Loucy (cell line): ENCODE measurements around the gene HIPK1.

Source experiments
- H2AFZ ChIP-seq: fragments of 200-600 bp; sonication (generic); 2 replicates; pipeline ENCODE4 v1.6.0; 2016; ENCODE audit warnings: antibody characterized with exemption, mild to moderate bottlenecking, low read length, moderate library complexity
- H3F3A ChIP-seq: fragments of 200-600 bp; 2 replicates; pipeline ENCODE4 v1.6.0; 2016; ENCODE audit warnings: antibody characterized with exemption, low read depth, mild to moderate bottlenecking
- H3K27me3 ChIP-seq: fragments of 200-600 bp; sonication (generic); 2 replicates; pipeline ENCODE4 v1.6.1; 2014; ENCODE audit warnings: low read length, mild to moderate bottlenecking; ENCODE audit not compliant: insufficient read depth, poor library complexity, severe bottlenecking
- H3K36me3 ChIP-seq: fragments of 200-600 bp; sonication (generic); 2 replicates; pipeline ENCODE4 v1.6.1; 2016; ENCODE audit warnings: low read length; ENCODE audit not compliant: insufficient read depth
- H3K4me1 ChIP-seq: fragments of 200-600 bp; sonication (generic); 2 replicates; pipeline ENCODE4 v1.5.1; 2014; ENCODE audit warnings: low read length, mild to moderate bottlenecking; ENCODE audit not compliant: insufficient read depth, poor library complexity, severe bottlenecking
- H3K4me2 ChIP-seq: fragments of 200-600 bp; sonication (generic); 2 replicates; pipeline ENCODE4 v1.6.0; 2014; ENCODE audit warnings: antibody characterized with exemption, low read length, low read depth, mild to moderate bottlenecking; ENCODE audit not compliant: poor library complexity, severe bottlenecking
- H3K4me3 ChIP-seq: fragments of 200-600 bp; sonication (generic); 2 replicates; pipeline ENCODE4 v1.5.1; 2014; ENCODE audit warnings: low read length, mild to moderate bottlenecking, mixed read lengths; ENCODE audit not compliant: poor library complexity, severe bottlenecking
- H3K79me2 ChIP-seq: fragments of 200-600 bp; sonication (generic); 2 replicates; pipeline ENCODE4 v1.6.1; 2014; ENCODE audit warnings: low read length; ENCODE audit not compliant: insufficient read depth
- H3K9ac ChIP-seq: fragments of 200-600 bp; sonication (generic); 2 replicates; pipeline ENCODE4 v1.6.0; 2014; ENCODE audit warnings: mild to moderate bottlenecking, low read depth, low read length, moderate library complexity; ENCODE audit not compliant: poor library complexity, severe bottlenecking
- H3K9me2 ChIP-seq: fragments of 200-600 bp; sonication (generic); replicated peaks from 2 replicates; pipeline ENCODE4 v1.6.1; 2016; ENCODE audit warnings: low read depth, low read length, mixed read lengths
- H3K9me3 ChIP-seq: fragments of 200-600 bp; sonication (generic); 2 replicates; pipeline ENCODE4 v1.6.1; 2014; ENCODE audit warnings: mild to moderate bottlenecking, antibody characterized with exemption, low read length, low read depth; ENCODE audit not compliant: insufficient read depth
- H4K20me1 ChIP-seq: fragments of 200-600 bp; sonication (generic); 2 replicates; pipeline ENCODE4 v1.6.0; 2014; ENCODE audit warnings: antibody characterized with exemption, low read length, mild to moderate bottlenecking; ENCODE audit not compliant: insufficient read depth, poor library complexity, severe bottlenecking
- EZH2phosphoT487 ChIP-seq: fragments of 200-600 bp; IDR thresholded peaks from 2 replicates; pipeline ENCODE4 v1.6.1; 2018; ENCODE audit warnings: antibody characterized with exemption, mild to moderate bottlenecking, moderate library complexity, borderline replicate concordance
- TF ChIP-seq, protein P1 (sequence below): fragments of 200-600 bp; sonication (generic); conservative IDR thresholded peaks from 2 replicates; pipeline ENCODE4 v1.5.1; 2014; ENCODE audit warnings: mild to moderate bottlenecking, antibody characterized with exemption, low read length

Gene HIPK1

DNA sequence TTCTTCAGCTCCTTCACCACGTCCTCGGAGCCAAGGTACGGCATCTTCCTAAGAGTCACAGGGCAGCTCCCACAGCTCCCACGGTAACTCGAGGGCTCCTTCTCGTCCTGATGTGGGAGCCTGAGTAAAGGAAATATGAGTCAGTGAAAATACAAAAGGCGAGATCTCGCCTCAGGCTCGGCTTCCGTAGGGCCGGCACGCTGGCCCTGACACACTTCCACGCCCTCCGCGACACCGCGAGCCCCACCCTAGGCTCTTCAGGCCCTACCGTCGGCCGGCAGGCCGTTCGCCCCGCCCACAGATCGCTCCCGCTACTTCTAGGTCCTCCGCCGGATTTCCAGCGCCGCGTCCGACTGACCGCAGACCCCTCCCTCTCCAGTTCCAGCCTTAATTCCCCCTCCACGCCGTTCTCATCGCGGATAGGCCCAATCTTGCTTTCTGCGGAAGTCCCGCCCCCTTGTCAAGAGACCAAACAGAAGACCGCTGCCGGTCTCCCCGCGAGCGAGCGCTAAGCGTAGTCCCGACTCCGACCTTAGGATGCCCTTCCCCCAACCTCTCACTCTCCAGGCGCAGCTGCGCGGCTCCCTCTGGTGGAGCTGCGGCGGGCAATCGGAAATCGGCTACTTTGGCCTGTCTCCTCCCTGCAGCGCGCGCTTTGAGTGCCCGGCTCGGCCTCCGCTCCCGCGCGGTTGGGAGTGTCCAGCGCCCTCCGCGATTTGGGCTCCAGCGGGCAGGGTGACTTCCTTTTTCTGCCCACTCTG lies 24.3 kb upstream of the HIPK1 start, which contains the start of the genes AP4B1 and DCLRE1B:
Gene AP4B1, minus strand, starts transcription at position 126 of the 761 bp plus-strand sequence. Its CDS starts 82 bp downstream, at position 44.
Gene DCLRE1B, plus strand, starts transcription at position 653 of the 761 bp plus-strand sequence. CDS start 261 bp downstream, outside the sequence.
- Histone ChIP-seq H3K9ac (peak within 1 kb of the TSS; percentile 90), H3K4me3 (peak within 1 kb of the TSS; percentile 91), H4K20me1 (peaks cover 2% of the 10 kb centered on the region), H3K9me2 (no peaks in the 10 kb centered on the region), H3K36me3 (no peaks in the 10 kb centered on the region; the same call in 1 of the 2 replicates), H3K4me1 (peaks cover 49% of the 10 kb centered on the region), H3K4me2 (peak within 1 kb of the TSS; percentile 94), H2AFZ (peak within 1 kb of the TSS; percentile 95), H3K79me2 (peaks cover 73% of the 10 kb centered on the region), H3F3A (no peaks in the 10 kb centered on the region), H3K27me3 (no peaks in the 10 kb centered on the region), H3K9me3 (no peaks in the 10 kb centered on the region)
- TF ChIP-seq, protein P1, sequence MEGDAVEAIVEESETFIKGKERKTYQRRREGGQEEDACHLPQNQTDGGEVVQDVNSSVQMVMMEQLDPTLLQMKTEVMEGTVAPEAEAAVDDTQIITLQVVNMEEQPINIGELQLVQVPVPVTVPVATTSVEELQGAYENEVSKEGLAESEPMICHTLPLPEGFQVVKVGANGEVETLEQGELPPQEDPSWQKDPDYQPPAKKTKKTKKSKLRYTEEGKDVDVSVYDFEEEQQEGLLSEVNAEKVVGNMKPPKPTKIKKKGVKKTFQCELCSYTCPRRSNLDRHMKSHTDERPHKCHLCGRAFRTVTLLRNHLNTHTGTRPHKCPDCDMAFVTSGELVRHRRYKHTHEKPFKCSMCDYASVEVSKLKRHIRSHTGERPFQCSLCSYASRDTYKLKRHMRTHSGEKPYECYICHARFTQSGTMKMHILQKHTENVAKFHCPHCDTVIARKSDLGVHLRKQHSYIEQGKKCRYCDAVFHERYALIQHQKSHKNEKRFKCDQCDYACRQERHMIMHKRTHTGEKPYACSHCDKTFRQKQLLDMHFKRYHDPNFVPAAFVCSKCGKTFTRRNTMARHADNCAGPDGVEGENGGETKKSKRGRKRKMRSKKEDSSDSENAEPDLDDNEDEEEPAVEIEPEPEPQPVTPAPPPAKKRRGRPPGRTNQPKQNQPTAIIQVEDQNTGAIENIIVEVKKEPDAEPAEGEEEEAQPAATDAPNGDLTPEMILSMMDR: peak; percentile 50
- no peak for TF ChIP-seq EZH2phosphoT487

DNA sequence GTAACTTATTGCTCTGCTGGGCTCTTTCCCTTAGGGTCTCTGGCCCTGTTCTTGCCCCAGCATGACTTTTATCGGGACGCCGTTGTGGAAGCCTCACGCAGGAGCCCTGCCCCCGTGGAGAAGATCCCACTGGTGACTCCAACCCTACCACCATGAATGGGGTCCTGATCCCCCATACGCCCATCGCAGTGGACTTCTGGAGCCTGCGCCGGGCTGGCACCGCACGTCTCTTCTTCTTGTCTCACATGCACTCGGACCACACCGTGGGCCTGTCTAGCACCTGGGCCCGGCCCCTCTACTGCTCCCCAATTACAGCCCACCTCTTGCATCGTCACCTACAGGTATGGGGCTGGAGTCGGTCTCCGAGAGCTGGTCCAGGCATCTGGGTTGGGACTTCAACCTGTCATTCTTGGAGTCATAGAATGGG lies 23.7 kb upstream of the HIPK1 start:
- H3K79me2 ChIP-seq: peaks cover 79% of the 10 kb centered on the region
- H3K9me2 ChIP-seq: no peaks in the 10 kb centered on the region
- no peaks in the 10 kb centered on the region for H3K27me3 ChIP-seq
- TF ChIP-seq, protein P1: no peak
- TF ChIP-seq EZH2phosphoT487: no peak
- peaks cover 2% of the 10 kb centered on the region for H4K20me1 ChIP-seq
- H3K4me3 ChIP-seq: peak overlapping the region; percentile 91
- H3K4me1 ChIP-seq: peaks cover 49% of the 10 kb centered on the region
- H3F3A ChIP-seq: no peaks in the 10 kb centered on the region
- no peaks in the 10 kb centered on the region; the same call in 1 of the 2 replicates for H3K36me3 ChIP-seq
- H3K9ac ChIP-seq: peak overlapping the region; percentile 90
- H2AFZ ChIP-seq: peak overlapping the region; percentile 95
- H3K4me2 ChIP-seq: peak overlapping the region; percentile 68
- no peaks in the 10 kb centered on the region for H3K9me3 ChIP-seq

DNA sequence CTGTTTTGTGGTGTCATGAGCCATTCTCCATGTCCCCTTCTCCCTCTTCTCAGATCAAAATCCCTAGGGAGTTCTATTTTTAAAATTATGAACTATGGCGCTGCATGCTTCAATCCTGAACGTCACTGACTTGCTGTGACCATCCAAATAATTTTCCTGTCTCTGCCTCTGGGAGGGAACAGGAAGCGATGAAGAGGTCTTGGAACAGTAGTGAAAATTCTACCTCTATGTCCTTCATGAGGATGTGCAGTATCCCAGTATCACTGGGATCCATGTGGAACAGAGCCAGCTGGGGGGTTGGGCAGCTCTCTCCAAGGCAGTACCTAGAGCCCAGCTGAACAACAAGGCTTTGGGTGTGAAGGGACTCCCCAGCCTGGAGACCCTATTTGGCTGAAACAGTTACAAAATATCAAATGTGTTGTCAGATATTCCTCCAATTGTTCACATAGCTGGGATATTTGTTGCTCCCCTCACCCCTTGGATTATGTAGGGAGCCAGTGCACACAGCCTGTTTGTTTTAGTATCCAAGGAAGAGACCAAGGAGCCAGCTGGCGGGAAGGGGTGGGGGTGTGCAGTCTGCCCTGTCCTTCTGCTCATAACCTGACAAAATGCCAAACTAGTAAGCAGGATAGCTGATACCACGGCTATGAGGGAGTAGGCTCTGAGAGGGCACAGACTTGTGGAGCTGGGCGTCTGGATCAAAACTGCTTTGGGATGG lies 16.4 kb upstream of the HIPK1 start:
- no peak overlapping the region for H3K4me2 ChIP-seq
- H3K36me3 ChIP-seq: peaks cover 21% of the 10 kb centered on the region; the same call in 1 of the 2 replicates
- peaks cover 24% of the 10 kb centered on the region; the same call in 1 of the 2 replicates for H3K79me2 ChIP-seq
- H2AFZ ChIP-seq: no peak overlapping the region
- no peak overlapping the region for H3K4me3 ChIP-seq
- TF ChIP-seq, protein P1: no peak
- no peak for TF ChIP-seq EZH2phosphoT487
- no peaks in the 10 kb centered on the region for H3K9me3 ChIP-seq
- peaks cover 2% of the 10 kb centered on the region for H4K20me1 ChIP-seq
- no peaks in the 10 kb centered on the region for H3K27me3 ChIP-seq
- peaks cover 11% of the 10 kb centered on the region for H3K4me1 ChIP-seq
- no peaks in the 10 kb centered on the region for H3F3A ChIP-seq
- H3K9me2 ChIP-seq: no peaks in the 10 kb centered on the region
- H3K9ac ChIP-seq: no peak overlapping the region
